ENCODE results near the gene NOC4L.

Gene NOC4L

DNA sequence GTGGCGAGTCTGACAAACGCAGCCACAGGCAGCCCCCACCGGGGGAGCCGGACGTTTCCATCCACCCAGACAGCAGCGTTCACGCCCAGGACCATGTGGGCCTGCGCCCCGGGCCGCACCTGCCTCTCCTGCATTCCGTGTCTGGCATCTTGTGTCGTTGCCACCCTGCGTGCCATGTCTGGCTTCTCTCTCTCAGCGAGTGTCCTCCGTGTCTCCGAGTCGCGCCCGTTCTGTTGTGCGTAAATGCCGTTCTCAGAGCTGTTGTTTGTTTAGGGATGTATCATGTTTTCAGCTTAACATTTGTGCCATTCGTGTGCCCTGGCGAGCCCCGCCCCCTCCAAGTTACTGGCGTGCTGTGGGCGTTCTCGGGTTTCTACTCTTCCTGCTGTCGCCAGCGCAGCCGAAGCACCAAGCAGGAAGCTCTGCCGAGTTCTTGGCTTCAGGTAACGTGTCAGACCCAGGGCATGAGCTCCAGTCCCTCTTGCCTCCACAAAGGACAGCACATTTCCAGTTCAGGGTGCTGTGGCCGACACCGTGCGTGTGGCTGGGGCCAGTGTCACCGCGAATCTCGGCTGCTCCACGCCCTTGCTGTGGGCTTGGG is 34.6 kb downstream of the NOC4L start:
- peaks cover 0 to 5% (median 0%) of the 10 kb centered on the region in 11 experiments; a peak in 1 of 22 replicates for H4K20me1 ChIP-seq
- H3K4me3 ChIP-seq, result peak overlapping the region; percentile 39 to 65 (median 52); a peak in 19 of 20 replicates
- peaks cover 36 to 98% (median 91%) of the 10 kb centered on the region in 10 experiments for H3K4me1 ChIP-seq
- no peak for TF ChIP-seq Cebpa-rat (IDR thresholded peaks at IDR 0.05)
- no peaks in the 10 kb centered on the region for H3K9me3 ChIP-seq (replicated peaks in 1 of 11)
- H3K27me3 ChIP-seq, result peaks cover 0 to 20% (median 8%) of the 10 kb centered on the region in 11 experiments; a peak in 18 of 22 replicates
- peak overlapping the region; percentile 89 to 100 (median 97) for H3K4me2 ChIP-seq
- no peaks in the 10 kb centered on the region for H3K36me3 ChIP-seq
- peak overlapping the region; percentile 47 to 76 (median 70); a peak in 21 of 22 replicates for H3K9ac ChIP-seq
- peak overlapping the region; percentile 68 to 80 (median 75) for H3K27ac ChIP-seq

DNA sequence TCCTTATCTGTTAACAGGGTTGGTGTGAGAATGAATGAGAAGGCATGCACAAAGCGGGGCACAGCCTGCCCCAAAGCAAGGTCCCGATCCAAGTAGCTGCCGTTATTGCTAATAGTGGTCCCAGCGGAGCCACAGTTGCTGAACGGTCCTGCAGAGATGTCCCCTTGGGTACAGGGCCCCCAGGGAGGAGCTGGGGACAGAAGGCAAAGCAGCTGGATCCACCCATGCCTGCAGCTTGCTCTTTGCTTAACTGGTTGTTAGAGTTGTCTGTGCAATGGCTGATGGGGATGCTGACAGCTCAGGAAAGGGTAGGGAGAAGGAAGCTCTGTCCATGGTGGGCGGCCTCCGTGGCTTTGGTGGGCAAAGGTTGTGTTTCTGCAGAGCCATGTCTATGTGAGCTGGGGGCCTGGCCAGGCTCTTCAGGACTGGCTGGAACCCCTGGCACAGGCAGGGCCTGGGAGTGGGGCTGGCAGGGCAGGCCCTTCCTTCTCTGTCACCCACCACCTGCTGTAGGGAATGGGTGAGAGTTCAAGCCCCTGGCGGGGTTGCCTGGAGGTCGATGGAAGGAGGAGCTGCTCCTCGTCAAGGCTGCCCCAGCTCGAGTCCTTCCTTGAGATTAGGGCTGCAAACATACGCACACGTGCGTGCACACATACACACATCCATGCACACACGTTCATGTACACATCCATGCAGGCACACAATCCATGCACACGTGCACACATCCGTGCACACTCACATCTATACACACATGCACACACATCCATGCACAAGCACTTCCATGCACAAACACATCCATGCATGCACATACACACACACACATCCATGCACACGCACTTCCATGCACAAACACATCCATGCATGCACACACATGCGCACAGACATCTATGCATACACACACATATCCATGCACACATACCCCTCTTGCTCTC is 35.4 kb downstream of the NOC4L start:
- Histone ChIP-seq H3K4me2 (peak overlapping the region; percentile 89 to 100 (median 97)), H4K20me1 (0 out of 22 replicates have a peak, but pooled peaks cover 0 to 5% (median 0%) of the 10 kb centered on the region in 11 experiments), H3K9ac (peak overlapping the region in 9 of 11 experiments; percentile 47 to 74 (median 68); a peak in 14 of 22 replicates), H3K27me3 (peaks cover 0 to 13% (median 0%) of the 10 kb centered on the region in 11 experiments; a peak in 7 of 22 replicates), H3K9me3 (replicated peaks in 1 of 11) (no peaks in the 10 kb centered on the region), H3K36me3 (no peaks in the 10 kb centered on the region), H3K4me3 (peak overlapping the region; percentile 39 to 65 (median 52); a peak in 16 of 20 replicates), H3K27ac (peak overlapping the region in 9 of 11 experiments; percentile 68 to 80 (median 75); a peak in 15 of 22 replicates), H3K4me1 (peaks cover 36 to 98% (median 91%) of the 10 kb centered on the region in 10 experiments)
- no peak for TF ChIP-seq Cebpa-rat (IDR thresholded peaks at IDR 0.05)

DNA sequence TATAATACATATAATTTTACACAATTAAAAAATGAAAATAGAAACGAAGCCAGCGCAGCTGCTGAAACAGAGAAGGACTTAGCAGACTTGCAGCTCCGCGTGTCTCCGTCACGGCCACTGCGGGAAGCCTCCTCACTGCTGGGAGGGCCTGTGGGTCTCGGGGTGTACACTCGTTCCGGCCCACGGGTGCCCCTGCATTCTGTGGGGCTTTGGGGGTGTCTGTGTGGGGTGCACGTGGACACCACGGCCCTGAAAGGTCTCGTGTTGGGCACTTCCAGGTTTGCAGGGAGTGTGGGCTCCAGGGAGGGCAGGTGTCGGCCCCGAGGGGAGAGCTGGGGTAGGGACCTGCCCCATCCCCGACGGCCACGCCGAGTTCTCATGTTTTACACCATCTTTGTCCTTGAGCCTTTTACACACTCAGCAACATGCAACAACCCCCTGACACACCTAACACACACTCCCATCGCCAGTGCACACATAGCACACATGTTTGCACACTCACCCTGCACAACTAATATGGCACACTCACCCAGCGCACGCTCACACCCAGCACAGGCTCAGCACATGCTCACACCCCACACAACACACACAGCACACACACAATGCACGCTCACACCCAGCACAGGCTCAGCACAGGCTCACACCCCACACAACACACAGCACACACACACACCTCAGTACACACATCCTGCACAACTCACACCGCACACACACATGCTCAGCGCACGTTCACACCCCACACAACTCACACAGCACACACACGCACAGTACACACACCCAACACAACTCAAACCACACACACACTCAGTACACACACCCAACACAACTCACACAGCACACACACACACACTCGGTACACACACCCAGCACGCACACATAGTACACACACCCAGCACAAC is 36.6 kb downstream of the NOC4L start:
- H3K9ac ChIP-seq, result peak overlapping the region in 1 of 11 experiments; percentile 41; a peak in 1 of 22 replicates
- peaks cover 44 to 98% (median 92%) of the 10 kb centered on the region in 10 experiments for H3K4me1 ChIP-seq
- H4K20me1 ChIP-seq, result 0 out of 22 replicates have a peak, but pooled peaks cover 0 to 5% (median 0%) of the 10 kb centered on the region in 11 experiments
- H3K27ac ChIP-seq, result no peak overlapping the region; a peak in 1 of 22 replicates
- H3K36me3 ChIP-seq, result no peaks in the 10 kb centered on the region
- no peaks in the 10 kb centered on the region for H3K9me3 ChIP-seq (replicated peaks in 1 of 11)
- TF ChIP-seq Cebpa-rat (IDR thresholded peaks at IDR 0.05), result no peak
- peaks cover 0 to 4% (median 0%) of the 10 kb centered on the region in 11 experiments; a peak in 1 of 22 replicates for H3K27me3 ChIP-seq
- no peak overlapping the region for H3K4me3 ChIP-seq
- peak overlapping the region in 9 of 11 experiments; percentile 89 to 100 (median 97); a peak in 16 of 22 replicates for H3K4me2 ChIP-seq

DNA sequence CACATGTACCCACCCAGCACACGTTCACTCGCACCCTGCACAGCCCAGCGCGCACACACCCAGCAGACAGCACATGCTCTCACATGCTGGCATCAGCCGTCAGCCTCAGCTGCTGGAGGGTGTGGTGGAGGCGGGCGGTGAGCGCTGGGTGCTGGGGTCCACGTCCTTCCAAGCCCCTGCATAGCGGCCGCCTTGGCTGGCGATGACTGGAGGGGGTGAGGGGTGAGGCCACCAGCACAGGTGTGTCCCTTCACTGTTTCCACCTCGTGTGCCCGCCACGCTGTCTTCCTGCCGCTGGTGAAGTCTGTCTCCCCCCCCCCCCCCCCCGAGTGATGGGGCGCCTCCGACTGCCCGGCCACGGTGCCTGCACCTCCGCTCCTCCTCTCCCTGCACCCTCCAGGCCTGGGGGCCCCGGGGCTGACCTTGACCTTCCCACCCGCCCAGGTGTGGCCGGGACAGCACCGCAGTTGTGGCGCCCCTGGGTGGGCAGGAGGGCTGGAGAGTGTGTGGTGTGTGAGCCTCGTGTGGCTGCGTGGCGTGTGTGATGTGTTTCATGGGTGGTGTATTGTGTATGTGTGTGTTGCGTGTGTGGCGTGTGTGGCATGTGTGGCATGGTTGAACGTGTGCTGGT is 37.4 kb downstream of the NOC4L start:
- no peaks in the 10 kb centered on the region for H3K36me3 ChIP-seq
- H3K4me3 ChIP-seq, result no peak overlapping the region
- 0 out of 22 replicates have a peak, but pooled peaks cover 0 to 5% (median 0%) of the 10 kb centered on the region in 11 experiments for H4K20me1 ChIP-seq
- no peak overlapping the region for H3K9ac ChIP-seq
- H3K4me1 ChIP-seq, result peaks cover 44 to 98% (median 92%) of the 10 kb centered on the region in 10 experiments
- H3K4me2 ChIP-seq, result peak overlapping the region in 8 of 11 experiments; percentile 89 to 100 (median 98); a peak in 16 of 22 replicates
- no peaks in the 10 kb centered on the region for H3K9me3 ChIP-seq (replicated peaks in 1 of 11)
- no peak for TF ChIP-seq Cebpa-rat (IDR thresholded peaks at IDR 0.05)
- peaks cover 0 to 4% (median 0%) of the 10 kb centered on the region in 11 experiments; a peak in 1 of 22 replicates for H3K27me3 ChIP-seq
- no peak overlapping the region; a peak in 1 of 22 replicates for H3K27ac ChIP-seq

DNA sequence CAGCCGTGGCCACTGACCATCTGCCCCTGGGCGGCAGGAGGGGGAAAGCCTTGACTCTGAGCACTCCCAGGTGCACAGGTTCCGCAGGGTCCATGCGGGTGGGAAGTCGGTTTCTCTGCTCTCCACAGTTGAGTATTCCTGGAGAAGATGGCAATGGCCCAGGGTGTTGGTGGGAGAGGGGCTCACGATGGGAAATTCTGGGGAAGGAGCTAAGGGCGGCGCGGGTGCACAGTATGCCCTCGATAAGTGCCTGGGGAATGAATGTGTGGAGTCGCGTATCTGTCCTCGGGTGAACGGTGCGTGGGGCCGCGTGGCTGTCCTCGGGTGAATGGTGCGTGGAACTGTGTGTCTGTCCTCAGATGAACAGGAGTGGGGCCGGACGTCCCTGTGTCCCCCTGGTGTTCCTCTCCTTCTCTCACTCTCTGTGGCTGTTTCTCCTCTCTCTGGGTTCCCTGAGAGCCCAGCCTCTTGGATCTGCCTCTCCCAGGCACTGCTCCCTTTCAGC is 38.0 kb downstream of the NOC4L start:
- Histone ChIP-seq H3K4me2 (peak overlapping the region in 5 of 11 experiments; percentile 92 to 99 (median 97); a peak in 5 of 22 replicates), H3K4me1 (peaks cover 44 to 98% (median 92%) of the 10 kb centered on the region in 10 experiments), H3K27me3 (peaks cover 0 to 4% (median 0%) of the 10 kb centered on the region in 11 experiments; a peak in 1 of 22 replicates), H3K27ac (peak overlapping the region in 3 of 11 experiments; percentile 19 to 27 (median 23); a peak in 3 of 22 replicates), H3K36me3 (no peaks in the 10 kb centered on the region), H4K20me1 (peaks cover 0 to 5% (median 0%) of the 10 kb centered on the region in 11 experiments; a peak in 1 of 22 replicates), H3K9ac (no peak overlapping the region), H3K4me3 (no peak overlapping the region), H3K9me3 (replicated peaks in 1 of 11) (no peaks in the 10 kb centered on the region)
- TF ChIP-seq Cebpa-rat (IDR thresholded peaks at IDR 0.05), result no peak

DNA sequence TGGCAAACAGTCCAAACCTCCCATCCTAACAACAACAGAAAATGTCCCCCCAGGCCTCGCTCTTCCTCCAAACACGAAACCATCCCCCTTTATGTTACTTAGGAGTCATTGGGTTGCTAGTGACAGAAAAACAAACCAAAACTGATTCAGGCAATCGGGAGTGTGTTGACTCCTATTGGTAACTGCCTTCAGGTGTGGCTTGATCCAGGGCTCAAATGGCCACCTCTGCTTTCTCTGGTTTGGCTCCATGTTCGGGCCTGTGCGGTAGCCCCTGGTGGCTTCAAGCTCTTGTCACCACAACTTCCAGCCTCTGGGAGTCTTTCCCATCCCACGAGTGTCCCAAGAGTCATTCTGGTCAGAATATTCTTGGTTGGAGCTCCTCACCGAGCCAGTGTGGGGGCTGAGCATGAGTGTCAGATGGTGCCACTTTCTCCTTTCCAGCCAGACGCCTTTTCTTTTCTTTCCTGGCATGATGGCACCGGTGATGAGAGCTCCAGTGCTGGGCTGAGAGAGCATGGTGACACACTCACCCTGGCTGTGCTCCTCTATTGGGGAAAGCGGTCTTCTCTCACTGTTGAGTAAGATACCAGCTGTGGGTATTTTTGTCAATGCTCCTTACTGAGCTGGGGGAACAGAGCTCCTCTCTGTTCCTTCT is 38.6 kb downstream of the NOC4L start:
- peaks cover 0 to 4% (median 0%) of the 10 kb centered on the region in 11 experiments; a peak in 1 of 22 replicates for H3K27me3 ChIP-seq
- no peaks in the 10 kb centered on the region for H3K36me3 ChIP-seq
- H3K27ac ChIP-seq, result peak overlapping the region in 3 of 11 experiments; percentile 19 to 27 (median 23); a peak in 3 of 22 replicates
- no peak overlapping the region for H3K9ac ChIP-seq
- no peak for TF ChIP-seq Cebpa-rat (IDR thresholded peaks at IDR 0.05)
- peaks cover 46 to 100% (median 94%) of the 10 kb centered on the region in 10 experiments for H3K4me1 ChIP-seq
- H3K4me2 ChIP-seq, result peak overlapping the region in 8 of 11 experiments; percentile 0 to 98 (median 69); a peak in 8 of 22 replicates
- H4K20me1 ChIP-seq, result peaks cover 0 to 5% (median 0%) of the 10 kb centered on the region in 11 experiments; a peak in 5 of 22 replicates
- H3K9me3 ChIP-seq (replicated peaks in 1 of 11), result no peaks in the 10 kb centered on the region
- no peak overlapping the region for H3K4me3 ChIP-seq

DNA sequence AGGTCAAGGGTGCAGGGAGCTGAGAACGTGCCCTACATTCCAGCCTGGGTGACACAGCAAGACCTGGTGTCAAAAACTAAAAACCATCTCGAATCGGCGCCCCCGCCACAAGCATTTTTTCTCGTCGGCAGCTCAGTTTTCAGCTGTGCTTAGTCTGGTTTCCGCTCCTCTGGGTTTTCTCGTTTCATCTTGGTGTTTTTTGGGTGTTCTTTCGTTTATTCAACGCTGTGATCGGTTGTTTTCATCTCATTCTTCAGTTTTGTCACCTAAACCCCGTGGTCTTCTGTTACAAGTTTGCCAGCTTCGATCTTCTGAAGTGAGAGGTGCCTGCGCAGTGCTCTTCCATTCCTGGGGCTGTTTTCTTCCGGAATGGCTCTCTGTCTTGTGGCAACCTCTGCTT is 41.4 kb downstream of the NOC4L start:
- peak overlapping the region; percentile 23 to 83 (median 70) for H3K9ac ChIP-seq
- TF ChIP-seq Cebpa-rat (IDR thresholded peaks at IDR 0.05), result no peak
- H3K27me3 ChIP-seq, result no peaks in the 10 kb centered on the region
- H4K20me1 ChIP-seq, result peaks cover 0 to 10% (median 0%) of the 10 kb centered on the region in 11 experiments; a peak in 6 of 22 replicates
- peak overlapping the region; percentile 94 to 100 (median 98) for H3K4me2 ChIP-seq
- H3K4me3 ChIP-seq, result peak overlapping the region; percentile 47 to 75 (median 69); a peak in 17 of 20 replicates
- H3K27ac ChIP-seq, result peak overlapping the region; percentile 21 to 87 (median 74); a peak in 21 of 22 replicates
- no peaks in the 10 kb centered on the region for H3K9me3 ChIP-seq (replicated peaks in 1 of 11)
- H3K4me1 ChIP-seq, result peaks cover 44 to 95% (median 89%) of the 10 kb centered on the region in 10 experiments
- H3K36me3 ChIP-seq, result no peaks in the 10 kb centered on the region

Data from BLaER1 treated with 17β-estradiol and CSF1 and Interleukin-3, amounts not matched to agents 10 nM and 100 nM (cell line).